B cell (primary cell): Measurements from ENCODE around the gene NTN1. TPM values are rescaled to one million over a fixed set of nuclear protein-coding genes. Genes with fewer than 3 reads are reported as not detected.

Experiments
- ATAC-seq: fragments of 200-7000 bp; cut with Tn5 transposase; one replicate; pipeline ENCODE4 v1.10.0; 2021; ENCODE audit warnings: low read depth, mild to moderate bottlenecking, moderate number of reproducible peaks, moderate library complexity
- CTCF ChIA-PET: fragments of 350-600 bp; sonication (Branson Sonifier 250); formaldehyde crosslinking; loops from one replicate; lab custom pipeline; 2021; ENCODE audit warnings: antibody characterized with exemption, inconsistent platforms; lab: Charles Lee
- POLR2A ChIA-PET: fragments of 350-600 bp; sonication (Branson Sonifier 250); formaldehyde crosslinking; loops from one replicate; lab custom pipeline; 2021; ENCODE audit warnings: antibody characterized with exemption; lab: Charles Lee
- DNase-seq: peaks from one replicate; pipeline ENCODE4 v3.0.0; 2013
- H2AFZ ChIP-seq: 2 replicates; pipeline ENCODE4 v1.6.1; 2012; ENCODE audit warnings: mild to moderate bottlenecking, low read depth, low read length; ENCODE audit not compliant: insufficient read depth, poor library complexity, severe bottlenecking
- H3K27ac ChIP-seq, 2 donors: 1 replicate in 1 of 2; 2 replicates in 1 of 2; pipeline ENCODE4 v1.5.1; 2012 to 2013; ENCODE audit warnings: low read length in 2 of 2, mild to moderate bottlenecking in 2 of 2, moderate library complexity in 1 of 2
- H3K27me3 ChIP-seq, 4 experiments: fragments of 200-600 bp in 1 of 4; sonication (generic) in 1 of 4; replicated peaks in 1 of 4; 1 replicate in 2 of 4; 2 replicates in 2 of 4; pipeline versions ENCODE4 v1.6.1 to v1.7.0; 2013 to 2016; ENCODE audit warnings: low read length in 3 of 4, mild to moderate bottlenecking in 2 of 4, mixed read lengths in 1 of 4, moderate library complexity in 1 of 4; ENCODE audit not compliant: insufficient read depth in 4 of 4, control insufficient read depth in 3 of 4; ENCODE audit errors: control extremely low read depth in 1 of 4
- H3K36me3 ChIP-seq, 2 experiments: replicated peaks in 1 of 2; 1 replicate in 1 of 2; 2 replicates in 1 of 2; pipeline versions ENCODE4 v1.6.1 to v1.7.1; 2013; ENCODE audit warnings: low read length in 1 of 2; ENCODE audit not compliant: insufficient read depth in 2 of 2, control insufficient read depth in 1 of 2; ENCODE audit errors: control extremely low read depth in 1 of 2, extremely low read depth in 1 of 2
- H3K4me1 ChIP-seq, 2 donors: fragments of 200-600 bp in 1 of 2; sonication (generic) in 1 of 2; 1 replicate in 1 of 2; 2 replicates in 1 of 2; pipeline versions ENCODE4 v1.5.1 to v1.6.1; 2013 to 2017; ENCODE audit warnings: low read length in 2 of 2; ENCODE audit not compliant: control insufficient read depth in 2 of 2, insufficient read depth in 2 of 2
- H3K4me2 ChIP-seq: replicated peaks from 2 replicates; pipeline ENCODE3; 2012; ENCODE audit warnings: mild to moderate bottlenecking, low read depth, low read length; ENCODE audit not compliant: poor library complexity, severe bottlenecking
- H3K4me3 ChIP-seq, 5 experiments: fragments of 200-600 bp in 1 of 5; sonication (generic) in 1 of 5; 1 replicate in 3 of 5; 2 replicates in 2 of 5; pipeline versions ENCODE4 v1.5.1 to v1.7.0; 2011 to 2016; ENCODE audit warnings: low read length in 4 of 5, mild to moderate bottlenecking in 4 of 5, low read depth in 2 of 5, control low read depth in 1 of 5, moderate library complexity in 1 of 5; ENCODE audit not compliant: insufficient read depth in 1 of 5; ENCODE audit errors: control extremely low read depth in 1 of 5, extremely low read depth in 1 of 5
- H3K79me2 ChIP-seq: fragments of 200-600 bp; sonication (generic); one replicate; pipeline ENCODE4 v1.6.0; 2016; ENCODE audit warnings: low read length; ENCODE audit not compliant: control insufficient read depth, insufficient read depth
- H3K9ac ChIP-seq: fragments of 200-600 bp; sonication (generic); 2 replicates; pipeline ENCODE4 v1.6.1; 2017; ENCODE audit warnings: mild to moderate bottlenecking, low read length, moderate library complexity
- H3K9me3 ChIP-seq, 3 donors: one replicate each; pipeline versions ENCODE4 v1.6.1 to v1.7.1; 2013; ENCODE audit warnings: low read length in 2 of 3; ENCODE audit not compliant: control insufficient read depth in 2 of 3, insufficient read depth in 1 of 3; ENCODE audit errors: control extremely low read depth in 1 of 3
- H4K20me1 ChIP-seq: 2 replicates; pipeline ENCODE4 v1.6.0; 2012; ENCODE audit warnings: mild to moderate bottlenecking, low read length; ENCODE audit not compliant: insufficient read depth, control insufficient read depth, poor library complexity, severe bottlenecking
- H3K27ac Mint-ChIP-seq: one replicate; pipeline ENCODE4 v1.8.0; 2021; ENCODE audit warnings: mixed read lengths
- H3K27me3 Mint-ChIP-seq: one replicate; pipeline ENCODE4 v1.8.0; 2021; ENCODE audit warnings: mixed read lengths
- H3K4me1 Mint-ChIP-seq: one replicate; pipeline ENCODE4 v1.8.0; 2021; ENCODE audit warnings: mixed read lengths
- H3K4me3 Mint-ChIP-seq: one replicate; pipeline ENCODE4 v1.8.0; 2021; ENCODE audit warnings: mixed read lengths
- H3K9me3 Mint-ChIP-seq: one replicate; pipeline ENCODE4 v1.8.0; 2022; ENCODE audit warnings: mixed read lengths; ENCODE audit not compliant: insufficient read depth
- CTCF ChIP-seq: fragments of 200-600 bp; IDR thresholded peaks from one replicate; pipeline ENCODE4 v1.8.0; 2022; ENCODE audit warnings: antibody characterized with exemption, mild to moderate bottlenecking
- EZH2 ChIP-seq: IDR thresholded peaks from 2 replicates; pipeline ENCODE4 v1.6.1; 2012; ENCODE audit warnings: borderline replicate concordance, low read depth, mild to moderate bottlenecking, moderate library complexity, low read length; ENCODE audit not compliant: insufficient read depth, poor library complexity, severe bottlenecking
- WGBS: methylation state at CpG from one replicate; pipeline ENCODE4 v1.1.5; 2013; ENCODE audit warnings: missing lambda C conversion rate; ENCODE audit not compliant: insufficient coverage; 5-methylcytosine and 5-hydroxymethylcytosine counted together
- intact Hi-C: fragments of 100-400 bp; cut with micrococcal nuclease; formaldehyde crosslinking; loops from one replicate; pipeline ENCODE4 v1.10.0; 2022
- polyA plus RNA-seq: library from polyadenylated mRNA; depleted of rRNA; stranded (reverse); fragments of >200 nt; gene quantifications from 2 replicates; pipeline ENCODE4 v1.2.3, GENCODE V29; 2012
- total RNA-seq, 2 donors: library from RNA; stranded (reverse); fragments of 120-200 nt in 1 of 2; gene quantifications; 1 replicate in 1 of 2; 2 replicates in 1 of 2; pipeline versions ENCODE4 v1.2.3 to v1.2.4, GENCODE V29; 2013 to 2022

Gene NTN1
- total and polyA plus RNA-seq, 2 donors (not counting 1 experiment from before 2014, with no cell fraction given) = 0.10 to 0.25 TPM

DNA sequence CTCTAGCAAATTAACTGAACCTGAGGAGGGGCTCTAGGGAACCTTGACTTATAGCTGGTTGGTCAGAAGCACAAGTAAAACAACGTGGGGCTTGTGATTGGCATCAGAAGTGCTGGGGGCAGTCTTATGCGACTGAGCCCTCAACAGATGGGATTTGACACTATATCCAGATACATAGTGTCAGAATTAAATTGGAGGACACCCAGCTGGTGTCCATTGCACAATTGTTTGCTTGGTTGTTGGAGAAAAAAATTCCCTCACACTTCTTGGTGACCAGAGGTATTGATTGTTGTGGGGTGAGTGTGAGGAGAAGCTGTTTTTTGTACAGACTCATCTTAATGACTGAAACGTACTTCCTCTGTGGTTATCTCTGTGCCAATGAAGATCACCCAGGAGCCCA lies 59.7 kb downstream of the NTN1 start:
- POLR2A ChIA-PET = no interaction called here
- CTCF ChIA-PET = no interaction called here
- TF ChIP-seq EZH2 (no peak), CTCF (no peak)
- Mint-ChIP-seq H3K9me3 (peaks cover 2% of the 10 kb centered on the region), H3K27me3 (no peaks in the 10 kb centered on the region), H3K4me1 (peaks cover 2% of the 10 kb centered on the region), H3K27ac (no peak overlapping the region), H3K4me3 (no peak overlapping the region)
- Histone ChIP-seq H3K4me2 (no peak overlapping the region), H3K9ac (no peak overlapping the region), H4K20me1 (no peaks in the 10 kb centered on the region), H3K27ac (no peak overlapping the region), H3K4me1 (no peaks in the 10 kb centered on the region), H3K27me3 (peaks cover 0 to 6% (median 0%) of the 10 kb centered on the region in 4 experiments), H3K36me3 (no peaks in the 10 kb centered on the region), H3K4me3 (no peak overlapping the region), H3K79me2 (no peaks in the 10 kb centered on the region), H3K9me3 (peaks cover 0 to 14% (median 5%) of the 10 kb centered on the region in 3 donors), H2AFZ (no peak overlapping the region)
- DNase-seq = no peak
- 83% methylated on average over 1 of the region's 3 CpGs for WGBS
- ATAC-seq = no peak
- intact Hi-C loops = no loop called here

DNA sequence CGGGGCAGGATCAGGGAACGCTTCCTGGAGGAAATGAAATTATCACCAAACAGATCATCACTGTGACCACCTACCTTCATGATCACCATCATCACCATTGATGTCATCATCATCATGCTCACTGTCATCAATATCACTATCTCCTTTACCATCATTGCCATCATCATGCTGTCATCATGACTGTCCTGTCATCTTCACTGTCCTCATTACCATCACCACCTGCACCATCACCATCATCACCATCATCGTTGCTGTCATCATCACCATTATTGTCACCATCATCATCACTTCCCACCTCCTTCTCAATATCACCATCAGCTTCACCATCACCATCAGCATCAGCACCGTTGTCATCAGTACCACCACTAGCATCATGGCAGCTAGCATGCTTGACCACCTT lies 65.3 kb downstream of the NTN1 start:
- Histone ChIP-seq H2AFZ (no peak overlapping the region), H3K9me3 (no peaks in the 10 kb centered on the region), H3K4me1 (no peaks in the 10 kb centered on the region), H3K4me2 (no peak overlapping the region), H4K20me1 (no peaks in the 10 kb centered on the region), H3K36me3 (no peaks in the 10 kb centered on the region), H3K9ac (no peak overlapping the region), H3K4me3 (no peak overlapping the region), H3K27me3 (peaks cover 0 to 8% (median 0%) of the 10 kb centered on the region in 4 experiments), H3K79me2 (no peaks in the 10 kb centered on the region), H3K27ac (no peak overlapping the region)
- 100% methylated on average over 4 of the region's 4 CpGs for WGBS
- no peak for TF ChIP-seq CTCF
- TF ChIP-seq EZH2 = no peak
- no peak overlapping the region for H3K4me3 Mint-ChIP-seq
- DNase-seq (no peak), ATAC-seq (no peak)
- no peaks in the 10 kb centered on the region for H3K4me1 Mint-ChIP-seq
- intact Hi-C loops = no loop called here
- no peak overlapping the region for H3K27ac Mint-ChIP-seq
- ChIA-PET CTCF (no interaction called here), POLR2A (no interaction called here)
- H3K9me3 Mint-ChIP-seq = no peaks in the 10 kb centered on the region
- peaks cover 4% of the 10 kb centered on the region for H3K27me3 Mint-ChIP-seq
